Liver (tissue), 9 donors: Measurements from ENCODE around the gene PITPNM3. TPM values are rescaled to one million over a fixed set of nuclear protein-coding genes. Genes with fewer than 3 reads are reported as not detected.

Experiments
- DNase-seq: peaks from one replicate; pipeline ENCODE4 v3.0.0-alpha.2; 2017; ENCODE audit warnings: low spot score
- H3K27ac ChIP-seq, 2 donors: one replicate each; pipeline ENCODE4 v1.7.0; 2013; ENCODE audit warnings: inconsistent platforms in 2 of 2, low read length in 2 of 2, control low read depth in 1 of 2, low read depth in 1 of 2, mild to moderate bottlenecking in 1 of 2
- H3K27me3 ChIP-seq, 4 donors: one replicate each; pipeline versions ENCODE4 v1.6.1 to v1.7.0; 2013; ENCODE audit warnings: low read length in 3 of 4, inconsistent platforms in 1 of 4, mild to moderate bottlenecking in 1 of 4, moderate library complexity in 1 of 4; ENCODE audit not compliant: control insufficient read depth in 4 of 4, insufficient read depth in 4 of 4
- H3K36me3 ChIP-seq, 4 donors: one replicate each; pipeline versions ENCODE4 v1.6.1 to v1.7.0; 2013; ENCODE audit warnings: low read length in 3 of 4, mild to moderate bottlenecking in 3 of 4, low read depth in 1 of 4, moderate library complexity in 1 of 4; ENCODE audit not compliant: control insufficient read depth in 4 of 4, insufficient read depth in 3 of 4
- H3K4me1 ChIP-seq, 4 donors: one replicate each; pipeline versions ENCODE4 v1.6.1 to v1.7.0; 2013; ENCODE audit warnings: low read length in 3 of 4, mild to moderate bottlenecking in 3 of 4, moderate library complexity in 1 of 4; ENCODE audit not compliant: control insufficient read depth in 4 of 4, insufficient read depth in 4 of 4
- H3K4me3 ChIP-seq, 3 donors: one replicate each; pipeline versions ENCODE4 v1.6.1 to v1.7.0; 2013; ENCODE audit warnings: low read length in 3 of 3, control low read depth in 1 of 3, low read depth in 1 of 3, mild to moderate bottlenecking in 1 of 3
- H3K9ac ChIP-seq, 2 donors: one replicate each; pipeline ENCODE4 v1.7.0; 2013; ENCODE audit warnings: low read length in 2 of 2, mild to moderate bottlenecking in 2 of 2, moderate library complexity in 2 of 2, control low read depth in 1 of 2, low read depth in 1 of 2
- H3K9me3 ChIP-seq, 4 donors: one replicate each; pipeline versions ENCODE4 v1.6.1 to v1.7.0; 2013; ENCODE audit warnings: low read length in 3 of 4; ENCODE audit not compliant: control insufficient read depth in 4 of 4
- ATF3 ChIP-seq: IDR thresholded peaks from 2 replicates; pipeline ENCODE4 v1.6.1; 2016; ENCODE audit warnings: antibody characterized with exemption
- CTCF ChIP-seq: fragments of 150-350 bp; IDR thresholded peaks from 2 replicates; pipeline ENCODE4 v1.5.1; 2017; ENCODE audit warnings: improper control_type of control experiment, low read depth, low read length; ENCODE audit not compliant: missing input control
- EGR1 ChIP-seq, 2 donors: IDR thresholded peaks; 2 replicates each; pipeline ENCODE4 v1.6.1; 2016 to 2018; ENCODE audit warnings: antibody characterized with exemption in 2 of 2, low read depth in 2 of 2
- FOXA1 ChIP-seq: IDR thresholded peaks from 2 replicates; pipeline ENCODE4 v1.6.1; 2016; ENCODE audit warnings: antibody characterized with exemption
- FOXA2 ChIP-seq: IDR thresholded peaks from 2 replicates; pipeline ENCODE4 v1.6.1; 2016; ENCODE audit warnings: antibody characterized with exemption
- GABPA ChIP-seq, 2 donors: IDR thresholded peaks in 1 of 2; conservative IDR thresholded peaks in 1 of 2; 2 replicates each; pipeline ENCODE4 v1.6.1; 2016; ENCODE audit warnings: antibody characterized with exemption in 2 of 2, mild to moderate bottlenecking in 1 of 2, moderate library complexity in 1 of 2
- HNF4A ChIP-seq, 2 donors: conservative IDR thresholded peaks; 2 replicates each; pipeline ENCODE4 v1.6.1; 2016; ENCODE audit warnings: antibody characterized with exemption in 2 of 2, mild to moderate bottlenecking in 2 of 2
- HNF4G ChIP-seq: IDR thresholded peaks from 2 replicates; pipeline ENCODE4 v1.6.1; 2016; ENCODE audit warnings: antibody characterized with exemption
- JUND ChIP-seq, 2 donors: IDR thresholded peaks; 2 replicates each; pipeline ENCODE4 v1.6.1; 2016; ENCODE audit warnings: antibody characterized with exemption in 2 of 2
- MAX ChIP-seq: IDR thresholded peaks from 2 replicates; pipeline ENCODE4 v1.6.1; 2016; ENCODE audit warnings: antibody characterized with exemption
- NR2F2 ChIP-seq: IDR thresholded peaks from 2 replicates; pipeline ENCODE4 v1.6.1; 2016; ENCODE audit warnings: antibody characterized with exemption
- RAD21 ChIP-seq, 2 donors: IDR thresholded peaks; 2 replicates each; pipeline ENCODE4 v1.6.1; 2016; ENCODE audit warnings: antibody characterized with exemption in 2 of 2, mild to moderate bottlenecking in 2 of 2
- REST ChIP-seq: IDR thresholded peaks from 2 replicates; pipeline ENCODE4 v1.6.1; 2016; ENCODE audit warnings: antibody characterized with exemption, mild to moderate bottlenecking
- RXRA ChIP-seq, 2 donors: IDR thresholded peaks; 2 replicates each; pipeline ENCODE4 v1.6.1; 2017 to 2018; ENCODE audit warnings: antibody characterized with exemption in 2 of 2, mild to moderate bottlenecking in 1 of 2
- SP1 ChIP-seq: IDR thresholded peaks from 2 replicates; pipeline ENCODE4 v1.6.1; 2018; ENCODE audit warnings: antibody characterized with exemption, mild to moderate bottlenecking
- TAF1 ChIP-seq: conservative IDR thresholded peaks from 2 replicates; pipeline ENCODE4 v1.6.1; 2016; ENCODE audit warnings: antibody characterized with exemption, mild to moderate bottlenecking
- YY1 ChIP-seq: IDR thresholded peaks from 2 replicates; pipeline ENCODE4 v1.6.1; 2016; ENCODE audit warnings: antibody characterized with exemption, mild to moderate bottlenecking
- ZBTB33 ChIP-seq: IDR thresholded peaks from 2 replicates; pipeline ENCODE4 v1.6.1; 2016; ENCODE audit warnings: antibody characterized with exemption
- WGBS: extraction: QIAGEN DNeasy Blood & Tissue Kit; methylation state at CpG from one replicate; pipeline ENCODE4 v1.1.7; 2013; 5-methylcytosine and 5-hydroxymethylcytosine counted together
- polyA plus RNA-seq, 2 donors: library from polyadenylated mRNA; stranded (reverse) in 1 of 2; unstranded in 1 of 2; fragments of 200-250 nt in 1 of 2; fragments of >200 nt in 1 of 2; fragmentation: Nextera tagmentation in 1 of 2; extraction: Ambion mirVana in 1 of 2; gene quantifications; one replicate each; pipeline versions ENCODE4 v1.2.1 to v1.2.3, GENCODE V29; 2013 to 2015
- total RNA-seq, 2 donors: library from RNA; depleted of rRNA; stranded (reverse); fragments of >200 nt; gene quantifications; one replicate each; pipeline ENCODE4 v1.2.3, GENCODE V29; 2014
- donor health status: healthy.
- donor health status: healthy.
- donor health status: healthy.
- donor health status: healthy.
- donor health status: healthy.

PITPNM3 gene
- total and polyA plus RNA-seq, 4 donors: 1.5 to 5.0 (median 1.8) TPM

GRCh38 chr17:6525141-6525540, 31.2 kb downstream of the PITPNM3 start:
- H3K27ac ChIP-seq: no peak overlapping the region
- H3K27me3 ChIP-seq: no peaks in the 10 kb centered on the region
- no peak overlapping the region for H3K4me3 ChIP-seq
- WGBS: 88% methylated on average over 4 of the region's 4 CpGs
- no peak overlapping the region for H3K9ac ChIP-seq
- TF ChIP-seq YY1: no peak
- no peak for TF ChIP-seq MAX
- TF ChIP-seq HNF4A (conservative IDR thresholded peaks at IDR 0.05): no peak
- TF ChIP-seq HNF4G: no peak
- TF ChIP-seq TAF1: no peak
- no peak for TF ChIP-seq FOXA1
- no peaks in the 10 kb centered on the region for H3K36me3 ChIP-seq
- no peaks in the 10 kb centered on the region for H3K4me1 ChIP-seq
- H3K9me3 ChIP-seq: no peaks in the 10 kb centered on the region
- DNase-seq: no peak

GRCh38 chr17:6524520-6524919, 31.8 kb downstream of the PITPNM3 start:
- Histone ChIP-seq H3K27me3 (no peaks in the 10 kb centered on the region), H3K9ac (no peak overlapping the region), H3K36me3 (no peaks in the 10 kb centered on the region), H3K4me3 (no peak overlapping the region), H3K4me1 (no peaks in the 10 kb centered on the region), H3K9me3 (no peaks in the 10 kb centered on the region), H3K27ac (no peak overlapping the region)
- 93% methylated on average over 4 of the region's 4 CpGs for WGBS
- no peak for DNase-seq
- no peak for TF ChIP-seq JUND (IDR thresholded peaks at IDR 0.05)
- TF ChIP-seq NR2F2: no peak
- no peak for TF ChIP-seq YY1
- TF ChIP-seq SP1: no peak
- no peak for TF ChIP-seq MAX
- no peak for TF ChIP-seq RXRA (IDR thresholded peaks at IDR 0.05)
- no peak for TF ChIP-seq FOXA1
- no peak for TF ChIP-seq EGR1 (IDR thresholded peaks at IDR 0.05; ENCODE audit: low read depth in 2 of 2)
- no peak for TF ChIP-seq CTCF
- no peak for TF ChIP-seq TAF1

- no peak overlapping the region for H3K4me3 ChIP-seq
- no peaks in the 10 kb centered on the region for H3K27me3 ChIP-seq
- H3K9ac ChIP-seq: no peak overlapping the region
- WGBS: 85% methylated on average over 8 of the region's 8 CpGs
- H3K36me3 ChIP-seq: no peaks in the 10 kb centered on the region
- no peaks in the 10 kb centered on the region for H3K9me3 ChIP-seq
- no peak overlapping the region for H3K27ac ChIP-seq
- no peaks in the 10 kb centered on the region for H3K4me1 ChIP-seq
- DNase-seq: no peak
- TF ChIP-seq ATF3 (no peak), RAD21 (IDR thresholded peaks at IDR 0.05) (no peak), RXRA (IDR thresholded peaks at IDR 0.05) (no peak), FOXA2 (no peak), MAX (no peak), JUND (IDR thresholded peaks at IDR 0.05) (no peak), GABPA (IDR thresholded peaks at IDR 0.05 in 1 of 2, conservative IDR thresholded peaks at IDR 0.05 in 1 of 2) (no peak), EGR1 (IDR thresholded peaks at IDR 0.05; ENCODE audit: low read depth in 2 of 2) (no peak), FOXA1 (no peak), TAF1 (no peak), ZBTB33 (no peak), YY1 (no peak), HNF4G (no peak), HNF4A (conservative IDR thresholded peaks at IDR 0.05) (no peak), REST (no peak)
Observed at GRCh38 chr17:6523809-6524355, 32.5 kb downstream of the PITPNM3 start.
